C4-2B (cell line): ENCODE results near the gene NLRP4.

Experiments used
- CTCF ChIP-seq: fragments of 450-650 bp; conservative IDR thresholded peaks from 2 replicates; pipeline ENCODE4 v1.5.1; 2017; ENCODE audit warnings: mild to moderate bottlenecking
- ZFX ChIP-seq: fragments of 450-650 bp; IDR thresholded peaks from 2 replicates; pipeline ENCODE4 v1.6.1; 2017

- no peak for TF ChIP-seq CTCF
- TF ChIP-seq ZFX: no peak
Observed at GRCh38 chr19:55877211-55877610, 40.9 kb downstream of the NLRP4 start.
